Dedifferentiated amniotic fluid mesenchymal stem cell (primary cell): ENCODE results near the gene FARP1.

Experiments used
- DNase-seq: peaks from one replicate; pipeline ENCODE4 v3.0.0-alpha.2; 2016; ENCODE audit errors: extremely low spot score

FARP1 gene

DNA sequence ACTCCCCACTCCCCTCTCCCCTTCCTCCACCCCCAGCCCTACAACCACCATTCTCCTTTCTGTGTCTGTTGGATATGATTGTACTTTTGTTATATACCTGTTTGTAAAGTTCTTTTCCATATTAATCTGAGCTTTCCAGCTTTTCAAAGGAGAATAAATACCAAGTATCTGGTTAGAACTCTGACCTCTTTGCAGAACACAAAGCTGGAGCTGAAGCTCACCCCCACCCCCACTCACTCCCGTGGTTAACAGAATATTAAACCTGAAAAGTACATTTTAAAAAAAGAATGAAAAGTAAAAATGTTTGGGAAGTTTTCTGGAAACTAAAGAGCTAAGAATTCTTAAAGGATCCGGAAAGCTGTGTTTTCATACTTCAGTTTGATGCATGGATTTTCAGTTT is 189.3 kb downstream of the FARP1 start:
- DNase-seq, result no peak

DNA sequence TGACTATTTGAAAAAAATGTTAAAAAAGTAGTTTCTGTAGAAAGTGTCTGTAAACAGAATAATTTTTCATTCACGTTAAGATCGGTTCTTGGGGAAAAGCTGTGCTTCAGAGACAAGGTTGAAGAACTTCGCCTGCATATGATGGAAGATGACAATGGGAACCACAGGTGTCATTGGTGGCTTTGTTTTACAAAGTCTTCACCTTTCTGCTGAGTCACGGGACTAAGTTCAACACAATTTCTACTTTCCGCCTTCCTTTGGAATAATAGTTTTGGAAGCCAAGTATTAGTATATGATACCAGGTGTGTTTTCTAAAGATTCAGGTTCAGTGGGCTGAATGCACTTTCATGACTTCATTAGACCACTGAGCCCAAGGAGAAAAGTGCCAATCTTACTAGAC is 189.8 kb downstream of the FARP1 start:
- DNase-seq, result no peak

DNA sequence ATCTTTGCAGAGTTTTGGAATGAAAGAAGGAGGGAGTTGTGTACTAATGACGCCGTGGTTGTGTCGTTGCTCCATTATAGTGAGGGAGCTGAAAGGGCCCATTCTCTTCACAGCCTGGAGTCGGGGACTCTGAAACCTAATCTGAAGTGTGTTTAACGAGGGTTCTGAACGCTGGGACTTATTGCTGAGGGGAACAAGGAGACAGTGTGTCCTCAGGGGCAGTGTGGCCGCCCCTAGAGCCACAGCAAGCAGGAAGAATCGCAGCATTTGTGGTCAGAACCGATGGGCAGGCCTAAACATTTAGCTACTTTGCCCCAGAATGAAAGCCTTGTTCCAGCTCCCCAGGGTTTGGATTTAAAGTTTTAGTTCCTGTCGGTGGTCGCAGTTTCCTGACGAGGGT is 190.6 kb downstream of the FARP1 start:
- DNase-seq, result no peak

DNA sequence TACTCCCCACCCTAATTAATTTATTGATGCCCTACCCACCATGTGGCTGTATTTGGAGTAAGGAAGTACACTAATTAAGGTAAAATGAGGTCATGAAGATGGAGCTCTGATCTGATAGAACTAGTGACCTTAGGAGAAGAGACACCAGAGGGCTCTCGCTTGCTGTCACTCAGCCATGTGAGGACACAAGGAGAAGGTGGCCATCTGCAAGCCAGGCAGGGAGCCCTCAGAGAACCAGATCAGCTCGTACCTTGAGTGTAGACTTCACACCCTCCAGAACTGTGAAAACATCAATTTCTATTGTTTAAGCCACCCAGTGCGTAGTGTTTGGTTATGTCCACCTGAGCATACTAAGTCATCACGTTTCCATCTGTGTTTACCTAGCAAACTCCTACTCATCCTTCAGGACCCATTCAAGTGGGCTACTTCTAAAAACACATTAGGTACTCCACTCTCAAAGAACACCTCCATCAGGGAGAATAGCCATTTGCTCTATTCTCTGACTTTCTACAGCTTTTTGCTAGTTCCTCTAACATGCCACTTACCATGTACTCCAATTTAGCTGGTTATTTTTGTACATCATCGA is 191.8 kb downstream of the FARP1 start:
- no peak for DNase-seq

DNA sequence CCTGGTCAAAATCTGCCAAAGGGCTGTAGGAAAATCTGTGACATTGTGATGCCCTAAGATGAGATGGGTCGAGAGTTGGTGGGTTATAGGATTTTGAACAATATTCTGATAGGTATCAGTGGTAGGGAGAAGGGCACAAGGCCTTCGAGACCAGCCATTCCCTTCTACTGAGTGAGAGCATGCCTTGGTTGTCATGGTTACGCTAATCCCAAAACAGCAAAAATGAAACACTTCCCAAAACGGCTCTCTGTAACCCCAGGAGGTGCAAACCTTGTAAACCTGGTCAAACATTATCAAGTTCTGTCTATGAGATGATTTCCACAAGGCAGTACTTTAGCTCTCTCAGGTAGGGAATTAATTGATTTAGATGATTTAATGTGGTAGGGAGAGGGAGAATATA is 192.8 kb downstream of the FARP1 start:
- DNase-seq, result no peak

DNA sequence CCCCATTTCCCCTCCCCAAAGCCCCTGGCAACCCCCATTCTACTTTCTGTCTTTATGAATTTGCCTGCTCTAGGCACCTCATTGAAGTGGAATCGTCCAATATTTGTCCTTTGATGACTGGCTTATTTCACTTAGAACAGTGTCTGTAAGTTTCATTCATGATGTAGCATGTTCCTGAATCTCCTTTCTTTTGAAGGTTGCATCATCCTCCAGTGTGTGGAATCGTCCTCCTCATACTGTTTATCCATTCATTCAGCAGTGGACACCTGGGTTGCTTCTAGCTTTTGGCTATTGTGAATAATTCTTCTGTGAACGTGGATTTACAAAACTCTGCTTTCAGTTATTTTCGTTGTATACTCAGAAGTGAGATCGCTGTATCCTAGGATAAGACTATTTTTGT is 195.4 kb downstream of the FARP1 start:
- DNase-seq, result no peak

DNA sequence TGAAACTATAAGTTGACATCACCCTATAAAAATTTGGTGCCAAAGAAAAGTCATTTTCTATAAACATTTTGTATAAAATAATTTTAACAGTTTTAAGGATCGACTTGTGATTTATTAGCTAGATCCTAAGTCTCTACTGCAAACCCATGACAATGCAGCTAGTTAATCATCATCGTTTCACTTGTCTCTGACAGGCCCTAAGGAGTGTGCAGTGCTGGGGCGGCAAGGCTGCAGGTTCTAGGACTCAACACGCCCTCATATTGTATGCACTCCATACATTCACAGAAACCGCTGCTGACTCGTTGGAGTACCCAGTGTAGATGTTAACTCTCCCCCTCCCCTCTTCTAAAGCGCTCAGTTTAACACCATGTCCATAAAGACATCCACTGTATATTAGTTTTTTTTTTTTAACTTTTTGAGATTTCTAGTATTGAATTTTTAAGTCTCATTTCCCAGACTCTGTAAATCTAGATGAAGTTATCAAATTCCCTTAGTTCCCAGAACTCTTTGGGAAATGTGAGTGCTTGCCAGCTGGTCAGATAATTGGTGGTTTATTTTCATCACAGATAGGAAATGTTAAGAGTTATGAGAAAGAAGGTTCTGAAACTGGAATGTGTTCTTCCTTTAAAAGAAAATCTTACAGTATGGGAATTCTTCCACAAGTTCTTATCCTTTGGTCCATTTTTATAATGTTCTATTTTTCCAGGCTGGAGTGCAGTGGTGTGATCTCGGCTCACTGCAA is 197.0 kb downstream of the FARP1 start:
- DNase-seq, result no peak

DNA sequence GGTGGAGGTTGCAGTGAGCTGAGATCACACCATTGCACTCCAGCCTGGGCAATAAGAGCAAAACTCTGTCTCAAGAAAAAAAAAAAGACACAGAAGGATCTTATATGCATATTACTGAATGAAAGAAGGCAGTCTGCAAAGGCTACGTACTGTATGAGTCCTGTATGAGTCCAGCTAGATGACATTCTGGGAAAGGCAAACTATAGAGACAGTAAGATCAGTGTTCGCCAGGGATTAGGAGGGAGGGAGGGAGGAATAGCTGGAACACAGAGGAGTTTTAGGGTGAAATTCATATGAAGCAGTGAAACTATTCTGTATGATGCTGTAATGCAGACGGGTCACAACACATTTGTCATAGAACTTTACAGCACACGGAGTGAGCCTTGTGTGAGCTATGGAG is 200.1 kb downstream of the FARP1 start:
- no peak for DNase-seq

DNA sequence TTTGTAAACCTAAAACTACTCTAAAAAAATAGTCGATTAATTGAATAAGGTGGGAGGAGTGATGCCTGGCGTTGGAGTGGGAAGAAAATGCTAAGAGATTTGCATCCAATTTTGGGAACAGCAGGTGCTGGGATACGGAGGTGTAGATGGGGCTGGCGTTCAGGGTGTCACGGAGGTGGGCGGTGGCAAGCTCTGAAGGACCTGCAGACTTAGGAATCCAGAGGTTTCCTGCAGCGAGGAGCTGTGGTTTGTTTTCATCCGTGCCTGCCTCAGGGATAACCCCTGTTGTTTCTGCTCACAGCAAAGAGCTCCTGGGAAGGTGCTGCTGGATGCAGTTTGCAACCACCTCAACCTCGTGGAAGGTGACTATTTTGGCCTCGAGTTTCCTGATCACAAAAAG is 200.6 kb downstream of the FARP1 start:
- no peak for DNase-seq

DNA sequence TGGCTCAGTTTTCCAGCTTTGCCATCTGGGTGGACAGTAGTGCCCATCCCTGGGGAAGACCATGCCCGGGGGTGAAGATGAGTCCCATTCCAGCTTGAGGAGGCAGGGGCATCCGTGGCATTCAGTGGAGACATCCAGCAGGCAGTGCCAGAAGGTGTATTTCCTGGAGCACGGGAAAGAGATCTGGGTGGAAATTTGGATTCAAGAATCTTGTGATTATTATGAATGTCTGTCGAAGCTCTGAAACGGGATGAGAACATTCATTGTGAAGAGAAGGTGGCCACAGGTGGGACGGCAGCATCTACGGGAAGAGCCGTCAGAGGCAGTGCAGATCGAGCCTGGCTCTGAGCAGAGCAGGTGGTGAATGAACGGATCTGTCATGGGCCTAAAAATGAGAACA is 201.5 kb downstream of the FARP1 start:
- DNase-seq, result no peak

DNA sequence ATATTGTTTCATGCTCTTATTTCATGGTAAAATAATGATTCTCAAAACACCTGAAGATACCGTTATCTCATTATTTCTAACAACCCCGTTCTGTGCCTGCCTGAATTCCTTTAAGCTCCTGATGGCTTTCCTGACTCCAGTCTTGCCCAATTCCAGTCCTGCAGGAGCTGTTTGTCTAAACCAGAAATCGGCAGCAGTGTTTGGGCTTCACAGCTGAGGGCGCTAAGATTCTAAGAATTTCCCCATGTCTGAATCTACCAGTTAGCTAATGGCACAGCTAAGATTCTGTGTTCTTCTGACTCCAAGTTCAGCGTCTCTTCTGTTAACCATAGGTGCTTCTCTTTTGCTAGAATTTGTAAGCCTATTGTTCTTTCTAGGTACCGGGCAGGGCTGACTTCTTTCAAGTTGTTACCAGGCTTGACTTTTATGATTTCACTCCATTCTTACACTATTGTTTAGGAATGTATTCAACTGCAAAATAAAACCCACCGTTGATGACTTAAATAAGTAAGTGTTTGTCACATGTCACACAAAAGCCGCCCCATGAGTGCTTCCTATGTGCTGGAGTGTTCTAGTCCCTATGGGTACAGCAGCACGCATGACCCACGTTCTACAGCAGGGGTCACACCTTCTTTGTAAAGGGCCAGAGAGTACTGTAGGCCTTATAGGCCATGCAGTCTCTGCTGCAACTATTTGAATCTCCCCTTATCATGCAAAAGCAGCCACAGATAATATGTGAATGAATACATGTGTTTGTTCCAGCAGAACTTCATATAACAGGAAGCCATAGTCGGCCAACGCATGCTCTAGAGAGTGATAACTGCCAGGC is 202.4 kb downstream of the FARP1 start:
- DNase-seq, result no peak

DNA sequence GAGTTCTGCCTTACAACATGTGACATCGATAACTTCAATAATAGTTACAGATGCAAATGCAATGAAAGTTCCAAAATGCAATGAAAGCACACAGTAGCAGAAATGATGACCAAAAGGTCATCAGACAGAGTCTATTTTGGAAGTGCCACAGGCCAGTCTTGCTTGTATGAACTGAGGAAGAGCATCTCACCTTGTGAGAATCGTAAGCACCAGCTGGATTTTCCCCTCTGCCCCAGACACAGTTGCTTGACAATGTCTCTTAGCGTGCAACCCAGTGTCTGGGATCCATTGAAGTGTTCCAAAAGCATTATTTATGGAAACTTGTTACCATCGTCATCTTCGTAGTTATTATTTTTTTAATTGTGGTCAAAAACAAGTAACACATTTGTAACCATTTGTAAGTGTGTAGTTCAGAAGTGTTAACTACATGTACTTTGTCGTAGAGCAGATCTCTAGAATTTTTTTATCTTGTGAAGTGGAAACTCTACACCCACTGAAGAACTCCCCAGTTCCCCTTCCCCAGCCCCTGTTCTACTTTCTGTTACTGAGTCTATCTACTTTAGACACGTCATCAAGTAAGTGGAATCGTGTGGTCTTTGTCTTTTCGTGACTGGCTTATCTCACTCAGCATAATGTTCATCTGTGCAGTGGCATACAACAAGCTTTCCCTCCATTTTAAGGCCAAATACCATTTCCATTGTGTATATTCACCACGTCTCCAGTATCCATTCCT is 204.2 kb downstream of the FARP1 start:
- DNase-seq, result no peak

DNA sequence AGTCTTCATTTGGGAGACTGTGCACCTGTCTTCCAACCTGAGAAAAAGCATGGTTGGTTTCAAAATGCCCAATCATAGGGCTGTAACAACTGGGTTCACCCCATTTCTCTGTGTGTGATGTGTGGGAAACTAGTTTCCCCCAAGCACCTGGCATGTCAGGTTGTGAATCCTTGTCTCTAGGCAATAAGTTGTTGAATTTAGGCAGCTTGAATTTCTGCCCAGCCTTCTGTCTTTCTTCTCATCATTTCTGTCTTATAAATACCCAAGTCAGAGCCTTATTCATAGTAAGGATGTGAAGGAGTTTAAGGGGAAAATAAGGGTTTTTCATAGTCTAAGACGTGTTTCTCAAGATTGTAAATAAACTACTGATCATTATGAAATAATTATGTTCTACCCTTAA is 204.9 kb downstream of the FARP1 start:
- DNase-seq, result no peak

DNA sequence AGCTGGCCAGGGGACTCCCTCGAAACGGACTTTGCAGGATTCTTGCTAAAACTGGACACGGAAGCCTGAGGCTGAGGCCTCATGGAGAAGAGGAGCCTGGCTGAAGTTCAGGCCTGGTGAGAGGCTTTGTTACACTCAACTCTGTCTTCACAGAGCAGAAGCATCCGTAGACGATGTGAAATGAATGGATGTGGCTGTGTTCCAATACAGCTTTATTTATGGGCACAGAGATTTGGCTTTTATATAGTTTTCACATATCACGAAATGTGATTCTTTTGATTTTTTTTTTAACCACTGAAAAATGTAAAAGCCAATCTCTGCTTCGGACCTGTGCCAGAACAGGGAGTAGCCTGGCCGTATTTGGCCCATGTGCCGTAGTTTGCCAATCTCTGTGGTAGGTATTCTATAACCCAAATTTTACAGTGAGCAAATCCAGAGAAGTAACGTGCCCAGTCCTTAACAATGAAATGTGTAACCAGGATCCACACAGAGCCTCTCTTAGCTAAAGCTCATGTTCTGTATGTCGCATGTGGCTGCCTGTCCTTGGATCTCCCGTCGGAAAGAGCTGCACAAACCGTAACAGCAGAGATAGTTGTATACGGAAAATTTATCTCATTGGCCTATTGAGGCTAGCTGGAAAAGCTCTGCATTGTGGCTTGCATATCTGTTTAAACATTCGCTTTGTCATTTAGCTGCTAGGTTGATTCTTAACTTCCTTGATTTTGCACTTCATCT is 205.7 kb downstream of the FARP1 start:
- DNase-seq, result no peak

DNA sequence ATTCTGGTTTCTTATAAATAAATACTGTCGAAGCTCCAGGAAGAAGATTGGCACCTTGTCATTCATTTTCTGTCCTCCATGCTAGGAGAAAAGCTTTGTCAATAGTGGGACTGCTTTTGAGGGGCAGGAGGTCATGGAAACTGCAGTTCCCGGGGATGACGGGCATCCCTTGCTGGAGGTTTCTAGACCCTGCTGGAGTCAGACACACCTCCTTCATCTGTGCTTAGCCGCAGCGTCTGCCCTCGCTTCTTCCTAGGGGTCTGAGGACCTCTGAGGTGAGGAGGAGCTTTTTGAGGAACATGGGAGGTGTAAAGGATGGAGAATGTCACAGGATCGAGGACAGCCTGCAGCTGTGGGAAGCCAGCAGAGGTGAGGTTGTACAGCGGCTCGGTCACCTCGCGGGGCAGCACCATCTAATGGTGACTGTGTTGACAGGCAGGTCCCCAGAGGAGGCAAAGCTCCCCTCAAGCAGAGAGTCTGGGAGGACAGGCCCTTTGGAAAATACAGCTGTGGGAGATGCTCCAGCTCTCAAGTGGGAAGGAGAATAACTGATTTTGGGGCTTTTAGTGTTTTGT is 206.9 kb downstream of the FARP1 start:
- DNase-seq, result no peak

DNA sequence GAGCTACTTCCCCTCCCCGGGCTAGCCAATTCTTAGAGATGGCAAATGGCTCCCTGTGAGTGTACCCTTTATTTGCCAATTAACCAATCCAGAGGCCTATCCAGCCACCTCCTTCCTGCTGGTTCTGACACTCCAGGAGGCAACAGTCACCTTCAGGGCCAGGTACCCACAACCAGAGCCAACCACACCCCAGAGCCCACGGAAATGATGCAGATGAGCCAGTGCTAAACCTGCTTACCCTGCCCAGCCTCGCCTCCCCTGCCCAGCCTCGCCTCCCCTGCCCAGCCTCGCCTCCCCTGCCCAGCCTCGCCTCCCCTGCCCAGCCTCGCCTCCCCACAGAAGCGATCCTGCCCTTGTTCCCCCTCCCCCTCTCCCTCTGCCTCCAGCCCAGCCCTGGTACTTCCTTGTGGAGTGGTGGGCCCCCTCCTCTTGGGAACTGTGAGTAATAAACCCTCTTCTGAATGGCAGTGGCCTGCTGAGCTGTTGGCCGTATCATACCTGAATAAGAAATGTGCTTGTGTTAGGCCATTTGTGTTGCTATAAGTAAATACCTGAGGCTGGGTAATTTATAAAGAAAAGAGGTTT is 207.9 kb downstream of the FARP1 start:
- DNase-seq, result no peak

DNA sequence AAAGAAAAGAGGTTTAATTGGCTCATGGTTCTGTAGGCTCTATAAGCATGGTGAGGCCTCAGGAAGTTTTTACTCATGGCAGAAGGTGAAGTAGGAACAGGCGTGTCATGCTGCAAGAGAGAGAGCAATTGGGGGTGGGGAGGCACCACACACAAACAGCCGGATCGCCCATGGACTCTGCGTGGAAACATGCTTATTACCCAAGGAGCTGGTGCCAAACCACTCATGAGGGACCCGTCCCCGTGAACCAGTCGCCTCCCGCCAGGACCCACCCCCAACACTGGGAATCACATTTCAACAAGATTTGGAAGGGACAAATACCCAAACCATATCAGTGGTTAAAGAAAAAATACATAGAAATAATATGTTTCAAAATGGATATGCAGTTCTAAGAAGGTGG is 208.7 kb downstream of the FARP1 start:
- DNase-seq, result no peak

DNA sequence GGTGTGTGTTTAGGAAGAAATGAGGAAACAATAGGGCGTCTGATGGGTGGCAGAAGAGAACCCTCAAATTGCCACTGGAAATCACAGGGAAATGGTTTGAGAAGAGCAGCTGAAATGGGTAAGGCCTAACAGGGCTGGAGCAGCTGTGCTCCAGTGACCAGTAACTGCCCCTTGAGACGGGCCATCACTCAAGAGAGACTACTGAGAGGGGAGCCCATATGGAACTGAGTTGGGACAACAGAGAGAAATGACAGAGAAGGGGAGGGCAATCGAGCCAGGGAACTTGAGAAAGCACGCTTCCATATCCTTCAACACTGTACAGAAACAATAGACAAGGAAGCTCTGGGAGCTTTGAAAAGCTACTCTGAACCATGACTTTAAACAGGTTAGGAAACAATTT is 209.3 kb downstream of the FARP1 start:
- no peak for DNase-seq

DNA sequence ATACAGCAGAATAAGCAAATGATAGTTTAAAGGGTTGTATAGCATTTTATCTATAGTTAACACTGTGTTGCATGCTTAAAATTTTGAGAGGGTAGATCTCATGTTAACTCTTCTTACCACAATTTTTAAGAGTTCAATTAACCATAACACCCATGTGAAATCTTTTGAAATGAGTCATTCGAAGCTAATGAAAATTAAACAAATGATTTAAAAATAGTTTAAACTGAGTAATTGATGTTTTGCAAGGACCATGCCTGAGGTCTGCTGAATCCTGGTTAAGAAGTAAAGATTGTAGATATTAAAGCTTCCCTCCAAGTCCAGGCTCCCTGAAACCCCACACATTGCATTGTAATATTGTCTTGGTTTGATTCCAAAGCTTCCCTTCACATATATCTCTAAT is 210.9 kb downstream of the FARP1 start:
- no peak for DNase-seq

DNA sequence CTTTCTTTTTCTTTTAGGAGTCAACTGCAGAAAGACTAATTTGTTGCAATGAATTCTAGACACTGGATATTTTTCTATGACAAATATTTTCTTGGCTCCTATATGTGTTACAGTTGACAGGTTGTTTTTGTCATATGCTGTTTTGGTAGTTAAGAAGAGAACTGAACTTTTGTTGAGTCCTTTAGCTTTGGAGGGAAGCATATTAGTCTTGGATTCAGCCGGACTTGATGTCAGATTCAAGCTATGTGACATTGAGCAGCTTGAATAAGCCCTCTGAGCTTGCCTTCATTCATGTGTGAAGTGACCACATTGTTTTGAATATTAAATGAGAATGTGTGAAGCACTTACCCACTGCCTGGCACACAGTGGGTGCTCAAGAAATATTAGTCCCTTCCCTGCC is 216.0 kb downstream of the FARP1 start:
- no peak for DNase-seq

DNA sequence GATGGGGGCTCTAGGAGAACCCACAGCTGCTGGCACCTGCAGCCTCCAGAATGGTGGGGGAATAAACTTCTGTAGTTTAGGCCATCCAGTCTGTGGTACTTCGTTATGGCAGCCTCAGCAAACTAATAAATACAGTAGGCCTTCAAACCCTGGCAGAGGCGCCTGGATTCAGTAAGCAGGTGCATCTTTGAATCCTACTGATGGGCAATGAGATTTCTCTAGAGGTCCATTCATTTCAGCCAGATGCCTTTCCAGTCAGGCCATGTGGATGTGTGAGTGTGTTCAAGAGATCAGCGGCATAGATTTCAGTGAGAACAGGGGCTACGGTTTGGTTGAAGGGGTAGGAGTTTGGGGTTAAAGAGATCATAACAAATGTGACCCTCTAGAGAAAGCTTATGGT is 217.7 kb downstream of the FARP1 start:
- DNase-seq, result no peak
